NCI-H1092 (cell line): ENCODE data around the gene ACTR1A.
A peak's percentile ranks its signal among the peaks of the same experiment; 100 is the strongest.
"Not testable (repeated sequence)": the region's sequence is repeated elsewhere in the genome, so short reads cannot be mapped to it uniquely, and the experiment has no call there.

ENCODE experiments used
- DNase-seq: peaks from one replicate; lab custom pipeline; 2025; lab: John Stamatoyannopoulos, UW

ACTR1A gene

DNA sequence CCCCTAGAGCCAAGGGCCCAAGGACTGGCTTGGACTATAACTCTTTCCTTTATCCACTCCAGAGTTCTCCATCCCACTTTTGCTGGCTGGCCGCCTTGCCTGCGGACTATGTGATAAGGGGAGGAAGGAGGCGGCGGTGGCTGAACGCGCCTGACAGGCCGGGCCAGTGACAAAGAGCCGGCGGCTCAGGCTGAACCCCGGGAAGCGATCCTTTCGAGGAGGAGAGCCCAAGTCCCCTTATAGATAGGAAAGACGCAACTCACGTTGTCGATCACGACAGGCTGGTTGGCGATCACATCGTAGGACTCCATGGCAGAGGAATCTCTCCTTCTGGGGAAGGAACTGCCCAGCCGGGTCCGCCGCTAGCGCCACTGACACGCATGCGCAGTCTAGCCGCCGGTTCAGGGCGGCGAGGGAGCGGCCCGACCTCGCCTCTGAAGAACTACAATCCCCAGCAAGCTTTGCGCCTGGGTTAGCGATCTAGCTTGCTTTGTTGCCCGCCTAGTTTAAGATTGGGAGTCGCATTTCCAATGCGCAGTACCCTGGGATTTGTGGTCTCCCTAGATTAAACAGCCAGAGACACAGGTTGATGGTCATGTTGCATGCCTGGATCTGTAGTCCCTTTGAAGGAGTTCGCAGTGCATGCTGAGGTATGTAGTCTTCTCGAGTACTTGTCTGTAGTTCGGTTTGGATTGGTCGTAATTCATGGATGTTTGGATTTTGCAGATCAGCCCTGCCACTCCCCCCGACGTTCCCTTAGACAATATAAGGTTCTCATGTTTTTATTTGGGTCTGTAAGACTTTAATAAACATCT lies at the start of gene ACTR1A:
ACTR1A (minus strand) TSS at position 376 of the 815 bp plus-strand sequence; CDS start at position 311, 65 bp downstream.
- peak; percentile 97 for DNase-seq

DNA sequence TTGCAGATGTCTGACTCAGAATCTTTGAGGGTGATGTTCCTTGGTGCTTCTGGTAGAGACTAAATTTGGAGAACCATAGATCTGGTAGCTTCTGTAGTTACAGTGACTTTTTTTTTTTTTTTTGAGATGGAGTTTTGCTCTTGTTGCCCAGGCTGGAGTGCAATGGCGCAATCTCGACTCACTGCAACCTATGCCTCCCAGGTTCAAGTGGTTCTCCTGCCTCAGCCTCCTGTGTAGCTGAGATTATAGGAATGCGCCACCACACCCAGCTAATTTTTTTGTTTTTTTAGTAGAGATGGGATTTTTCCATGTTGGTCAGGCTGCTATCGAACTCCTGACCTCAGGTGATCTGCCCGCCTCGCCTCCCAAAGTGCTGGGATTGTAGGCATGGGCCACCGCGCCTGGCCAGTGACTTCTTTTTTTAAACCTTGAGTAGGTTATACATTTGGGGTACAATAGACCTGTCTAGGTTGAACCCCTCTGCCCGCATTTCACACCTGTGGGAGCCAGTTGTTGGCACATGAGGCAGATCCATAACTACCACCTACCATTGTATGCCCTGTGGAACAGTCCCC lies 48.2 kb upstream of the ACTR1A start:
- no peak for DNase-seq

DNA sequence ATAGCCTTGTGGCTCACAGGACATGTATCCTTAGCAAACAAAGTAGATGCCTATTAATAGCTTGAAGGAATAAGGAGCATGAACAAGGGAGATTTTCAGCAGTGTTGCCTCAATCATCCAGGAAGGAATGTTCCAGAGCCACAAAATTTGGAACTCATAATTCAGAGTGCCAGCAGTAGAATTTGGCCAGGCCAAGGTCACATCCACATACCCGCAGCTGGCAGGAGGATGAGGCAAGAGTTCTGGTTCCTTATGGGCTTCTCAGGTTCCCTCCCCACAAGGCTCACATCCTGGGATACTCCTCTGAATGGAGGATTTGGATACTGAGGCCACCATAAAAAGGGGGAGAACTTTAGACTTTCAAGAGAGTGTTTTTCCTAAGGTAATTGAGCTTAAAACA lies 47.0 kb upstream of the ACTR1A start:
- no peak for DNase-seq

DNA sequence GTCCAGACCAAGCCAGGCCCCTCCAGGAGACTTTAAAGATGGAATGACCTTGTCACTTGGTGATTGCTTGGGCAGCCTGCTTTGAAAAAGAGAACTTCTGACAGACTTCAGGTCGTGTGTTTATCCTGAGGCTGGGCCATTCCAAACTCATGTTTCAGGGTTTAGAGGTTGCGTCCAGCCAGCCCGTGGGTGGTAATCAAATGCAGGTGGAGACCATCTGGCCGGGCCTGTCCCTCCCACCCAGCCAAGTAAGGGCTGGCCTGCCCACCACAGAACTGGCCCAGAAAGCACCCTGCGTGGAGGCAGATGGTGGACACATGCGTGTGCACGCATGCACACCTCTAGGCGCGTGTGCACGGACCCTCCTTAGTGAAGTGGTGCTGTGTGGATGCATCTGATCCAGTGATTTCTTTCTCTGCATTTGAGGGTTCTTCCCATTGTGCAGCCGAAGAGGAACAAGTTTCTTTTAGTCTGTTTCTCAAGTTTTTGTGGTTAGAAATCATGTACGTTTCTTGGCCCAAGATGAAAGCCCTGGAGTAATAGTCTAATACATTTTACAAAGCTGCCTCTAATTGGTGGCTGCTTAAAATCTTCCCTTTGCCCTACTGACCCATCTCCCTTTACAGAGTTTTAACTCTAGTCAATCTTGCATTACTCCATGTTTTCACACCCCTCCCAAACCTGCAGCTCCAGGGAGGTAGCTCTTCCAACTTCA lies 44.3 kb upstream of the ACTR1A start:
- DNase-seq: no peak

DNA sequence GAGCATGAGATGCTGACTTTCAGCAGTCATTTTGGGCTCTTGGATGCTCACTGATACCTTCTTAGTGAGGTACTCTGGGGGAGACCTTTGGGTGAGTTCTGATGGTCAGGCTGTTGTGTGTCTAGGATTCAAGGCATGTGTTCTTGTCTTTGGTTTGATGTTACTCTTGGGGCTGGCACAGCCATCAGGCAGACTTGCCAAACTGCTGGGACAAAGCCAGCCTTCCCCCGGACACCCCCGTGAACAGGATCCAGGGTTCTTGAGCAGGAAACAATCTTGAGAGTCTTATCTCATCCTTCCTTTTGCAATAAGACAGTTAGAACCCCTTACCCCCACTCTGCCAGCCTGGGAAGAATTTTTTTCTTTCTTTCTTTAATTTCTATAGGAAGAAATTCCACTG lies 43.5 kb upstream of the ACTR1A start:
- no peak for DNase-seq

DNA sequence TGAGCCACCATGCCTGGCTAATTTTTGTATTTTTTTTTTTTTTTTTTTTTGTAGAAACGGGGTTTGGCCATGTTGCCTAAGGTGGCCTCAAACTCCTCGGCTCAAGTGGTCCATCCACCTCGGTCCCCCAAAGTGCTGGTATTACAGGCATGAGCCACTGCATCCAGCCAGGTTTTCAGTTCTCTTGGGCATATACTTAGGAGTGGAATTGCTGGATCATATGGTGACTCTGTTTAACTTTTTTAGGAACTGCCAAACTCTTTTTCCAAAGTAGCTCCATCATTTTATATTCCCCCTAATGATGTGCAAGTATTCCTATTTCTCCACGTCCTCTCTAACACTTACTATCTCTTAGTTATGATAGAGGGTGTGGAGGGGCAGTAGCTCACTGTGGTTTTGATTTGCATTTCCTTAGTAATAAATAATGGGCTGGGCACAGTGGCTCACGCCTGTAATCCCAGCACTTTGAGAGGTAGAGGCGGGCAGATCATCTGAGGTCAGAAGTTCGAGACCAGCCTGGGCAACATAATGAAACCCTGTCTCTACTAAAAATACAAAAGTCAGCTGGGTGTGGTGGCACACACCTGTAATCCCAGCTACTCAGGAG lies 42.9 kb upstream of the ACTR1A start:
- DNase-seq: no peak

DNA sequence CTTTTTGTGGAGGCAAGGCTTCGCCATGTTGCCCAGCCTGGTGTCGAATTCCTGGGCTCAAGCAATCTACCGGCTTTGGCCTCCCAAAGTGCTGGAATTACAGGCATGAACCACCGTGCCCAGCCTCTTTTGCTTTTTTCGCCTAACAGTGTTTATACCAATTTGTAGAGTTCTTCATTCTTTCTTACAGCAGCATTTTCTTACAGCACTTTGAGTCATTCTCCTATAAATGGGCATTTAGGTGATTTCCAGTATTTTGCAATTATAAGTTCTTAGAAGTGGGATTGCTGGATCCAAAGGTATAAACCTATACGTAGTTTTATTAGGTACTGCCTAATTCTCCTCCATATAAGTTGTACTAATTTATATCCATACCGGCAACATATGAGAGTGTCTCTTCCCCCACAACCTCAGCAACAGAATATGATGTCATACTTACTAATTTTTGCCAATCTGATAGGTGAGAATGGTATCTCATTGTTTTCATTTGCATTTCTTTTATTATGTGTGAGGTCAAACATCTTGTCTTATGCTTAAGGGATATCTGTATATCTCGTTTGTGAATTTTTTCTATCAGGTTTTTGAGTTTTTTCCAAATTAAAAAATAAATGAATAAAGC lies 40.4 kb upstream of the ACTR1A start:
- no peak for DNase-seq

DNA sequence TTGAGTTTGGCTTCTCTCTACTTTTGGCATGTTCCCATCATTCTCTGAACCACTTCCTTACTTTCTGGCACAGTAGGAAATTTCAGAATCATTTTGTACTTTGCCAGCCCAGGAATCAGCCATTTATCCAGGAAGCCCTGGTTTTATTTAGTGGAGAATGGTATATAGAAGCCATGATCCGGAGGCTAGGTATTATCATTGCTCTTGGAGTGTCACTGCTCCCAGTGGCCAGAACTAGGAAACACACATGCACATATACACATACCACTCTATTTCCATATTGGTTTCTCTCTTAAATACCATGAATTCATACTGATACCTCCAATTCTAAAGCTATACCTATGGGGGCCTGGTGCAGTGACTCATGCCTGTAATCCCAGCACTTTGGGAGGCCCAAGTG lies 37.5 kb upstream of the ACTR1A start:
- no peak for DNase-seq

DNA sequence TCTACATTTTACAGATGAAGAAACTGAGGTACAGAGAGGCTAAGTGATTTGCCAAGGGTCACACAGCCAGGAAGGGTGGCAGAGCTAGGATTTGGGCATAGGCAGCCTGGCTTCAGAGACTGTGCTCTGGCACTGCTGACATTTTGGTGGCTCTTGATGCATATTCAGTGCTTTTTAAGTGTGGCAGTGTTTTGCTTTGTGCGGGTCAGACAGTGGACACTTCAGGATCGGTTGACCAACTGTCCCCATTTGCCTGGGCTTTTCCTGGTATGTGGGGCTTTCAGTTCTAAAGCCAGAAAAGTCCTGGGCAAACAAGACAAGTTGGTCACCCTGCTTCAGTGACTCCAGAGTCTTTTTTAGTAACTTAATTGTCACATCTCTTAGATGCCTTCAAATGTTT lies 36.3 kb upstream of the ACTR1A start:
- no peak for DNase-seq

DNA sequence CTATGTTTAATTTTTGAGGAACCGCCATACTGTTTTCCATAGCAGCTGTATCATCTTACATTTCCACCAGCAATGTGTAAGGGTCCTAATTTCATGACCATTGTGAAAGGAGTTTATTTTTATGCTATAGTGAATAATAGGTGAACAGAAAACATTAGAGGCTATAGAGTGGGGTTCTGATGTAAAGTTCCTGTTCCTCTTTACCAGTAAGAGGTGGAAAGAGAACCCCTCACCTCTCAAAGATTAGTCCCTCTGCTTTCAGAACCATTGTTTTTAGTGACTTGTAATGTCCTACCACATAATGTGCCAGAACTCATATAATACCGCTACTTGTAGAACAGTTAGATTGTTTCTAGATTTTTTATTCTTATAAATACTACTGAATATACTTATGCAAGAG lies 35.4 kb upstream of the ACTR1A start:
- DNase-seq: no peak

DNA sequence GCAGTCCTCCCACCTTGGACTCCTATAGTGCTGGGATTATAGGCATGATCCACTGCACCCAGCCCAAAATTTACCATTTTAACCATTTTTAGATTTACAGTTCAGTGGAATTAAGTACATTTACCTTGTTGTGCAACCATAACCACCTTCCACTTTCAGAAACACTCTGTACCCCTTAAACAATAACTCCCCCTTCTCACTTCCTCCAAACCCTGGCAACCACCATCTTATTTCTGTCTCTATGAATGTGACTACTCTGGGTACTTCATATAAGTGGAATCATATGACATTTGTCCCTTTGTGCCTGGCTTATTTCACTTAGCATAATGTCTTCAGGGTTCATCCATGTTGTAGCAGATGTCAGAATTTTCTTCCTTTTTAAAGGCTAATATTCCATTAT lies 34.9 kb upstream of the ACTR1A start:
- no peak for DNase-seq

DNA sequence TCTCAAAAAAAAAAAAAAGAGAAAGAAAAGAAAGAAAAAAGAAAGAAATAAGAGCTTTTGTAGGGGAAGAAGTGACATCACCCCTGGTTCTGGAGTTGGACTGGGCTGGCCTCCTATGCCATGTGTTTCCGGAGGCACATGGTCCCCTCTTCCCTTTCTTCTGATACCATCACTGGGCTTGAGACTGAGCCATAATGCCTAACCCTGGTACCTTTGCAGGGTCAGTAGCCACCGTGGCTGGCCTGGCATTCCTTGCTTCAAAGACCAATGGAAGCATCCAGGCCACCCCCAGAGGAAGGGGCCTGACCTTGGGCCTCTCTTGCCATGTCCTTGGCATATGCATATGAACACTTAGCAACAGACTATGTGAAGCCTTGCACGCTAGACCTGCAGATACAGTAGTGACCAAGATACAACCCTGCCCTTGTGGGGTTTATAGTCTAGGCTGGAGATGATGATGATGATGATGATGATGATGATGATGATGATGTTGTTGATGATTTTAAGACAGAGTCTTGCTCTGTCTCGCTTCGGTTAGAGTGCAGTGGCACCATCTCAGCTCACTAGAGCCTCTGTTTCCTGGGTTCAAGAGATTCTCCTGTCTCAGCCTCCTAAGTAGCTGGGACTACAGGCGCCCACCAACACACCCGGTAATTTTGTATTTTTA lies 33.1 kb upstream of the ACTR1A start:
- DNase-seq: no peak

DNA sequence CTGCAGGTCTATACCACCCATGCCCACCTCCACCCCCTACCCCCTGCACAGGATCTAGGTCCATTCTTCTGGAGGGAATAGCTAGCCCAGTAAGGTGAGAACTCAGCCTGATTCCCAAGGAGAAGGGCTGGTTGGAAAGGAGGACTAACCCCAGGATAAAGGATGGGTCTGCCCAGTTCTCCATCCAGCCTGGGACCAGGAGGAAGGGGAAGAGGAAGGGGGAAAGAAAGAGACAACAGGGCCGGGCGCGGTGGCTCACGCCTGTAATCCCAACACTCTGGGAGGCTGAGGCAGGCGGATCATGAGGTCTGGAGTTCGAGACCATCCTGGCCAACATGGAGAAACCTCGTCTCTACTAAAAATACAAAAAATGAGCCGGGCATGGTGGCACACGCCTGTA lies 32.5 kb upstream of the ACTR1A start:
- not testable (repeated sequence) for DNase-seq

DNA sequence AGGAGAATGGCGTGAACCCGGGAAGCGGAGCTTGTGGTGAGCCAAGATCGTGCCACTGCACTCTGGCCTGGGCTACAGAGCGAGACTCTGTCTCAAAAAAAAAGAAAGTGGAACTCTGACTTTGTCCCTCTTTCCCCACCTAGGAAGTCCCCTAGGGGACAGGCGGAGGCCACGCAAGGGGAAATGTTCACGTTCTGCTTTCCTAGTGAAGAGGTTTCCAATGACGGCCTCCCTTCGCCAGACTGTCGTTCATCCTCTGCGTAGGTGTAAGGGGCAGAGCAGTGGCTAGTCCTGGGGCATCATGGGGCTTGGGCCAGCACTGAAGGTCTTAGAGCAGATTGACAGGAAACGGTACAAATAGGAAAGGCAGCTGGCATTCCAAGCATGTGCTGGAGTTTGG lies 31.8 kb upstream of the ACTR1A start:
- no peak for DNase-seq

DNA sequence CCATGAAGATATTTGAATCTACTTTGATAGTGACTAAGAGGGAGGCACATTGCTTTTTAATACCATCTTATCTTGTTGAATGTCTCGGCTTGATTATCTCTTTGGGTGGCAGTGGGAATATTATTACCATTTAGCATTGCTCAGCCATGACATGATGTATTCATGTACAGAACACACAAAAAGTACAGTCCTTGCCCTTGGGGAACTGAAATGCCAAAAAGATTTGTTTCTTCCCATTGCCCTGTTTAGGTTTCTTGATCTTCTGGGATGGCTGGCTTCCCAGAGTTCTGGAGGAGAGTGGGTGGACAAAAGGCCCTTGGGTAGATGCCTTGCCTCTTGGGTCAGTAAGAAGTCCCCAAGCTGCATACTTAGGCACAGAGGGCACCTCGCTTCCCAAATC lies 25.0 kb upstream of the ACTR1A start:
- DNase-seq: no peak

DNA sequence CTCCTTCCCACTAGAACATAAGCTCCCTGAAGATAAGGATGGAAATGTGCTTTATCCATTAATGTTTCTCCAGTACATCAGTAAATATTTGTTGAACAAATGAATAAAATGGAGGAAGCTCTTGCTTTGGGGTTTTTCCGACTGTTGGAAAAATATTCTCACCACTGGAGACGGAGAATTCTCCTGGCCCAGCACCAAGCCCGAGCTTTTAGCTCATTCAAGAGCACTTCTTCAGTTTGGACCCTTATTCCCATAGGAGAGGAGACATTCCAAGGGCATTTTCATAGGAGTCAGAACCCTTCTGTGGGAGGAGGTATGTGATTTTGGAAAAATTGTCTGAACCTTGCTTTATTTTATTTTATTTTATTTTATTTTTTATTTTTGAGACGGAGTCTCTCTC lies 22.2 kb upstream of the ACTR1A start:
- no peak for DNase-seq

DNA sequence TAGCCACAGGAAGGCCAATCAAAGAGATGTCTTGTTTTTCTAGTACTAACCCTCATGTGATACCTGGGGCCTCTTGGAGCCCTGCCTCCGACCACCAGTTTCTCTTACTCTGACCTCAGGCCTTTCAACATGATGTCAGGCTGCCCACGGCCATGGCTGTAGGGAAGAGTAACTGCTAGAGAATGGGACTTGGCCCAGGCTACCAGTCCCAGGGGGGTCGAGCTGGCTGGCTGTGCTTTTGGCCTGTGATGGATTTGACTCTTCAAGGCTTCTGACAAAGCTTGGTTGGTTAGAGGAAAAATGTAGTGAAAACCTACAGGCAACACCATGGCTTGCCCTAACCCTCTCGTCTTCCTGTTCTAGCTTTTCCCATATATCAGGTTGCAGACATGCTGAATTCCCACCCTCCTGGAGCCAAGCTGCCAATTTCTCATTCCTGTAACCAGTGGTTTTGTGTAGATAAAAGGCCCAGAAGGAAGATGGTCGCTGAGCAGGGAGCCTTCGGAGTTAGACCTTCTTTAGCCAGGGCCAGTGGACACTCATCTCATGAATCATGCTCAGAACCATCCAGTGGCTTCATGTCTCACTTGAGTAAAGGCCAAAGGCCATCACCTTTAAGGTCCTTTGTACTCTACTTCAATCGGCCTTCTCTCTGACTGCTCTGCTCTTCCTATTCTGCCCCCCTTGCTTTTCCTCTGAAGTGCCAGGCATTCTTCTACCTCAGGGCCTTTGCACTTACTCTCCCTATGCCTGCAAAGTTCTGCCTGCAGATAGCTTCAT lies 20.9 kb upstream of the ACTR1A start:
- DNase-seq: no peak

DNA sequence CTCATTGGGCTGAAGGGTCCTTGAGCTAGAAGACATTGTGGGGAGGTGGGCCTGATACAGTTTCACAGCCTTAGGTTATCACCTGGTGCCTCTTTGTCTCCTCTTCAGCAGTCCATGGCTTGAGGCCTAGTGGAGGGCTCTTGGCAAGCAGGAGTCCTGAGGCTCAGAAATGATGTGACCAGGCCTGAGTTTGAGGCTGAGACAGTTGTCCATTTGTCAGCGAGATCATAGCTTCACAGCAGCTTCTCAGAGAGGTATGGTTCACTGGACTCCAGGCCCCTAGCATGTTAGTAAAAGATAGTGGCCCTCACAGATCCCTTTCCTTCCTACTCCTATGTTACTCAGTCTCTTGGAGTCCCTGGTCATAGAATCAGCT lies 20.4 kb upstream of the ACTR1A start:
- DNase-seq: no peak

DNA sequence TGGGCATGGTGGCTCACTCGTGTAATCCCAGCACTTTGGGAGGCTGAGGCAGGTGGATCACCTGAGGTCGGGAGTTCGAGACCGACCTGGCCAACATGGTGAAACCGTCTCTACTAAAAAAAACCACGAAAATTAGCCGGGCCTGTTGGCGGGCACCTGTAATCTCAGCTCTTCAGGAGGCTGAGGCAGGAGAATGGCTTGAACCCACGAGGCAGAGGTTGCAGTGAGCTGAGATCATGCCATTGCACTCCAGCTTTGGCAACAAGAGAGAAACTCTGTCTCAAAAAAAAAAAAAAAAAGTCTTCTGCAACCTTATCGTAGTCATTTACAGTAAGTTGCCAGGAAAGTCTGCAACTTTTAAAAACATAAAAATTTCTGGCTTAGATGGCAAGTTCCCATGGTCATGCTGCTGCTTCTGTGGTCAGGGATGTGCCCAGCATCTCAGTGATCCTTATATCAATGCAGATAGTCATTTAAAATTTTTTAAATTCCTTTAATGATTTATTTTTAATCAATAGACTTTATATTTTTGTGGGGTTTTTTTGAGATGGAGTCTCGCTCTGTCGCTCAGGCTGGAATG lies 16.8 kb upstream of the ACTR1A start:
- DNase-seq: no peak

DNA sequence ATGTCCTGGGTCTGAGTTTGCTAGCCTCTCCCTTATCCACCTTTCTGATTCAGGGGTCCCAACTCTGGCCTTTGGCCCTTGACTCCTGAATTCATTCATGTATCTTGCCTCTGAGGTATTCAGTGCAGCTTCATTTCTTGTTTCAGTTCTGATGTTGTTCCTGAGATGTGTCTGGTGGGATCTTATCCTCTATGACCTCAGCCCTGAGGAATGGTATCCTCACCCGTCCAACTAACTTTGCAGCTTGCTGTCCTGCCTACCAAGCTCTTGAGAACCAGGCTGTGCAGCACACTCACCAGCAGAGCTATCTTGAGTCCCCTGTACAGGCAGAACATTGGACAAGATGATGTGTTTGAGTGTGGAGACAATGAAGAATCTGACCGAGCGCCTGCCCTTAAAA lies 15.0 kb upstream of the ACTR1A start:
- DNase-seq: no peak

DNA sequence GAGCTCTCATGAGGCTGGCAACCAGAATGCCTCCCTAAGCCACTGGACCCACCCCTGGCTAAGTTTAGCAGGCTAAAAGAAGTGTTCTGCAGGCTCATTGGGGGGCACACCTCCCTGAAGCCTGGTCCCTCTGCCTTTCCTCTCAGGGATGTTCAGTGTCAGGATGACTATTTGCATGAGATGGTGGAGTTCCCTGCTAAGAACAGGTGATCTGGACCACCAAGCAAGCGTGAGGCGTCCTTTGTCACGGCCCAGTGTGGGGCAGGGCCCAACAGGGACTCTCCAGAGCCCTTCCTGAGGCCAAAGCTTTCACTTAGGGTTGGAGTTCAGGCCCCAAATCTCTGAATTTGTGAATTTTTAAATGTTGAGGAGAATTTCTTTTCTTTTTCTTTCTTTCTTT lies 13.2 kb upstream of the ACTR1A start:
- no peak for DNase-seq
